Esophagus mucosa (tissue), 1 donor: Measurements from ENCODE around the gene GEN1. TPM values are rescaled to one million over a fixed set of nuclear protein-coding genes. Genes with fewer than 3 reads are reported as not detected.
A peak's percentile ranks its signal among the peaks of the same experiment; 100 is the strongest.

ENCODE experiments used
- ATAC-seq: fragments of 200-7000 bp; cut with Tn5 transposase; one replicate; pipeline ENCODE4 v1.9.1; 2020
- total RNA-seq: library from RNA; stranded (reverse); gene quantifications from one replicate; pipeline ENCODE4 v1.2.4, GENCODE V29; 2023
- donor health status: DM: yes; HTN: yes; CAD: no.

The GEN1 gene
- total RNA-seq, 1 donor from 2014 or later = 18.1 TPM

GRCh38 chr2:17827316-17827715, 73.4 kb downstream of the GEN1 start:
- ATAC-seq = peak; percentile 55

DNA sequence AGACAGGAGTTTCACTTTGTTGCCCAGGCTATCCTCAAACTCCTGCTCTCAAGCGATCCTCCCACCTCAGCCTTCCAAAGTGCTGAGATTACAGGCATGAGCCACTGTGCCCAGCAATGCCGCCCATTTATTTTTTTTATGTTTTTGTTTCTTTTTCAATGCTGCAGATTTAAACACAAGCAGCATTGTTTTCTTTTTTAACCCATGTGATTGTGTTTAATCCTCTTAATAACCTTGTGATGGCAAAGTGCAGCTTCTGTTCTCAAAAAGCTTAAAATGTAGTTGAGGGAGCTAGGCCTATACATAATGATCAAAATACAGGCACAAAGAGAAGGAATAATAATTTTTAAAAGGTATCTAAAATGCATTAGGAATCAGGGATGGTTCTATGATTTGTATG, 73.8 kb downstream of the GEN1 start:
- no peak for ATAC-seq

DNA sequence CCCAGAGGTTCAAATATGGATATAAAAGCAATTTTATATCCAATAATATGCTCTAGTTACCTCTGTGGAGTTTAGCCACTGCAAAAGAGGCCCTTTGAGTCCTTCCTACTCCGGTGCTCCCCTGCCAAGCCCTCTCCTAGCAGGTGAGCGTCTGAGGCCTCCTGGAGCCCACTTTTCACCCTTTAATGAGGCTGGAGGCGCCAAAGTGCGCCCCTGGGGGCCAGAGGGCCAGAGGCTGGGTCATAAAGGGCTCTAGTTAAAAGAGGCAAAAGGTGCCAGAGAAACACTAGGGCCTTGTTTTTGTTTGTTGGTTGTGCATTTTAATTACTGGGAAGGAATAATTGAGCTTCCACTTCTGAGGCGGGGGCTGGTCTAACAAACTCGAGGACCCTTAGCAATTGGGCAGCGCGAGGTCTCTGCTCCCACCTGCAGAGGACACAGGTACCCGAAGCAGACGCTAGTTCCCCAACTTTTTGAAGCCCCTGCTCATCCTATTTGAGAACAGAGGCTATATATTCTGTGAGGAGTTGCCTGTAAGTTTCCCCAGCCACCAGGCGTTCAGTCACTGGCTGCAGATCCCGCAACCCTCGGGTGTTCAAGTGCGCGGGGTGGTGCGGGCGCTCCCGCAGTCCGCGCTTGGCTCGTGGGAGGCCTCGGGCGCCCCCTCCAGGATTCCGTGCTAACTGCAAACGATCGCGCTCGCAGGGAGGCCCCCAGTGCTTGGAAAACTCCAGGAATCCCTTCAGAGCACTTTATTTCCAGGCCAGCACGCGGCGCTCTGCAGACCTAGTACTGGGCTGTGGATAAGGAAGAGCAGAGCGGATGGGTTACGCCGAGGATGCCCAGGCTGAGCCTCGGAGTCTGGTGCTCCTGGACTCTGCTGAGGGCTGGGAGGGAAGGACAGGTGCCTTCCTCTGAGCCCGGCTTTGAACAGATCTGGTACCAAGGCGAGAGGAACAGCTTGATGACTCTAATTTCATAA, 76.4 kb downstream of the GEN1 start:
- peak; percentile 86 for ATAC-seq

DNA sequence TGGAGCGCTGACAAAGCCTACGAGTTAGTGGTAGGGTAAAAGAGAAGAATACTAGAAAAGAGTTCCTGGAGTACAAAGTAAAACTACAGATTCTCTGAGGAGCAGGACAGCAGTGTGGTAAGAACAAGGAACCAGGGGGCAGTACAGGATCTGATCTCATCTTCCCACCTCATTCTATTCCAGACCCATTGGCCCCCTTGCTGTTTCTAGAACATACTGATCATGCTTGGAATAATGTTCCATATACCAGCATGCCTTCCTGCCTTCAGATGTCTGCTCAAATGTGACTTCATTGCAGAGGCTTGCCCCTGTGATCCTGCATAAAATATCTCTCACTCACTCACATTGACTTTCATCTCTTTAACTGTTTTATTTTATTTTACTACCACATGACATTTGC, 81.6 kb downstream of the GEN1 start:
- ATAC-seq = no peak

Other genes starting within 250 kb of the GEN1 start
- gene RAD51AP2, start 235.7 kb upstream of the GEN1 start, total RNA-seq = 0.16 TPM
- 65.6 TPM for gene VSNL1, start 213.4 kb upstream of the GEN1 start, total RNA-seq
- 24.4 TPM for gene SMC6, start 328 bp upstream of the GEN1 start, total RNA-seq
- gene MSGN1, start 62.3 kb downstream of the GEN1 start, total RNA-seq = not detected
- 3.4 TPM for gene KCNS3, start 124.5 kb downstream of the GEN1 start, total RNA-seq